ENCODE data around the gene SSH2. TPM values are rescaled to one million over a fixed set of nuclear protein-coding genes. Genes with fewer than 3 reads are reported as not detected.

The SSH2 gene
- total and polyA plus RNA-seq, 8 donors, result 8.4 to 19.1 (median 10.3) TPM

GRCh38 chr17:29744121-29744520 lies 185.9 kb downstream of the SSH2 start:
- peaks cover 5 to 17% (median 10%) of the 10 kb centered on the region in 3 donors for H3K4me1 ChIP-seq
- TF ChIP-seq CTCF (IDR thresholded peaks at IDR 0.05), result no peak
- FAIRE-seq (no peak), ATAC-seq (no peak), DNase-seq (peak in 1 of 6 donors; percentile 30)
- H3K27ac ChIP-seq, result peak overlapping the region in 2 of 4 donors; percentile 62 to 64
- H3K36me3 ChIP-seq, result no peaks in the 10 kb centered on the region
- WGBS, 2 donors, result 89 to 93% methylated on average over 9 to 10 of the region's 10 CpGs
- H3K27me3 ChIP-seq, result no peaks in the 10 kb centered on the region
- intact Hi-C loops (cut with DNase I), result no loop called here
- H3K9me3 ChIP-seq, result no peaks in the 10 kb centered on the region
- H3K4me3 ChIP-seq, result no peak overlapping the region

- intact Hi-C loops (cut with DNase I), result no loop called here
- no peak for ATAC-seq
- peaks cover 5 to 17% (median 10%) of the 10 kb centered on the region in 3 donors for H3K4me1 ChIP-seq
- H3K9me3 ChIP-seq, result no peaks in the 10 kb centered on the region
- no peak for DNase-seq
- TF ChIP-seq CTCF (IDR thresholded peaks at IDR 0.05), result no peak
- H3K27me3 ChIP-seq, result no peaks in the 10 kb centered on the region
- no peak overlapping the region for H3K27ac ChIP-seq
- H3K4me3 ChIP-seq, result no peak overlapping the region
- H3K36me3 ChIP-seq, result no peaks in the 10 kb centered on the region
- WGBS, 2 donors, result 34 to 39% methylated on average over 3 of the region's 3 CpGs
- FAIRE-seq, result no peak
Measured at GRCh38 chr17:29742210-29742513, 187.9 kb downstream of the SSH2 start.

- 67 to 71% methylated on average over 4 of the region's 4 CpGs for WGBS, 2 donors
- no peak for TF ChIP-seq CTCF (IDR thresholded peaks at IDR 0.05)
- FAIRE-seq, result no peak
- Histone ChIP-seq H3K9me3 (no peaks in the 10 kb centered on the region), H3K4me3 (no peak overlapping the region), H3K27ac (peak overlapping the region in 1 of 4 donors; percentile 1), H3K4me1 (peaks cover 5 to 11% (median 6%) of the 10 kb centered on the region in 3 donors), H3K36me3 (no peaks in the 10 kb centered on the region), H3K27me3 (no peaks in the 10 kb centered on the region)
- no peak for DNase-seq
- intact Hi-C loops (cut with DNase I), result no loop called here
- no peak for ATAC-seq
Measured at GRCh38 chr17:29740017-29740416, 190.0 kb downstream of the SSH2 start.

- intact Hi-C loops (cut with DNase I), result no loop called here
- Histone ChIP-seq H3K4me1 (no peaks in the 10 kb centered on the region), H3K36me3 (no peaks in the 10 kb centered on the region), H3K4me3 (no peak overlapping the region), H3K9me3 (no peaks in the 10 kb centered on the region), H3K27ac (no peak overlapping the region), H3K27me3 (no peaks in the 10 kb centered on the region)
- no peak for FAIRE-seq
- ATAC-seq, result no peak
- no peak for TF ChIP-seq CTCF (IDR thresholded peaks at IDR 0.05)
- DNase-seq, result no peak
Measured at GRCh38 chr17:29734640-29735039, 195.4 kb downstream of the SSH2 start.

- Histone ChIP-seq H3K36me3 (no peaks in the 10 kb centered on the region), H3K4me3 (no peak overlapping the region), H3K27me3 (no peaks in the 10 kb centered on the region), H3K4me1 (no peaks in the 10 kb centered on the region), H3K27ac (no peak overlapping the region), H3K9me3 (no peaks in the 10 kb centered on the region)
- no peak for TF ChIP-seq CTCF (IDR thresholded peaks at IDR 0.05)
- ATAC-seq (no peak), FAIRE-seq (no peak), DNase-seq (no peak)
- 80 to 82% methylated on average over 2 of the region's 2 CpGs for WGBS, 2 donors
- intact Hi-C loops (cut with DNase I), result no loop called here
Measured at GRCh38 chr17:29733166-29733565, 196.9 kb downstream of the SSH2 start.

All from pancreas (tissue), 10 donors.